C4-2B (cell line): ENCODE results near the gene RBFOX1.

Experiments used
- CTCF ChIP-seq: fragments of 450-650 bp; conservative IDR thresholded peaks from 2 replicates; pipeline ENCODE4 v1.5.1; 2017; ENCODE audit warnings: mild to moderate bottlenecking
- ZFX ChIP-seq: fragments of 450-650 bp; IDR thresholded peaks from 2 replicates; pipeline ENCODE4 v1.6.1; 2017

GRCh38 chr16:7532534-7532933 is 199.9 kb downstream of the RBFOX1 start:
- TF ChIP-seq CTCF (no peak), ZFX (no peak)
